Activated CD8-positive, alpha-beta T cell treated with anti-CD3 and anti-CD28 coated beads for 36 hours (primary cell): ENCODE data around the gene ZNF236. TPM values are rescaled to one million over a fixed set of nuclear protein-coding genes. Genes with fewer than 3 reads are reported as not detected.

Source experiments
- ATAC-seq: fragments of 200-7000 bp; cut with Tn5 transposase; one replicate; pipeline ENCODE4 v1.10.0; 2021; ENCODE audit warnings: mild to moderate bottlenecking, moderate library complexity
- CTCF ChIA-PET: fragments of 350-600 bp; sonication (Branson Sonifier 250); formaldehyde crosslinking; loops from one replicate; lab custom pipeline; 2021; ENCODE audit warnings: antibody characterized with exemption; lab: Charles Lee
- POLR2A ChIA-PET: fragments of 350-600 bp; sonication (Branson Sonifier 250); formaldehyde crosslinking; loops from one replicate; lab custom pipeline; 2021; ENCODE audit warnings: antibody characterized with exemption; lab: Charles Lee
- DNase-seq: peaks from one replicate; pipeline ENCODE4 v3.0.0-alpha.2; 2020
- H3K27ac Mint-ChIP-seq: one replicate; pipeline ENCODE4 v1.8.0; 2021; ENCODE audit warnings: mild to moderate bottlenecking, mixed read lengths
- H3K27me3 Mint-ChIP-seq: one replicate; pipeline ENCODE4 v1.8.0; 2021; ENCODE audit warnings: mixed read lengths
- H3K36me3 Mint-ChIP-seq: one replicate; pipeline ENCODE4 v1.8.0; 2021; ENCODE audit warnings: low read depth, mixed read lengths
- H3K4me1 Mint-ChIP-seq: one replicate; pipeline ENCODE4 v1.8.0; 2021; ENCODE audit warnings: low read depth, mixed read lengths
- H3K4me3 Mint-ChIP-seq: one replicate; pipeline ENCODE4 v1.8.0; 2021; ENCODE audit warnings: mild to moderate bottlenecking, moderate library complexity, mixed read lengths
- H3K9me3 Mint-ChIP-seq: one replicate; pipeline ENCODE4 v1.8.0; 2021; ENCODE audit warnings: mixed read lengths
- CTCF ChIP-seq: fragments of 200-600 bp; IDR thresholded peaks from one replicate; pipeline ENCODE4 v1.8.0; 2022; ENCODE audit warnings: antibody characterized with exemption, mild to moderate bottlenecking
- intact Hi-C: fragments of 100-400 bp; cut with micrococcal nuclease; formaldehyde crosslinking; loops from one replicate; pipeline ENCODE4 v1.10.0; 2022
- total RNA-seq, 2 experiments: library from RNA; stranded (reverse); gene quantifications; one replicate each; pipeline ENCODE4 v1.2.3, GENCODE V29; 2021

The ZNF236 gene
- total RNA-seq, 2 experiments from 2014 or later, result 12.7 to 15.2 TPM

GRCh38 chr18:76994086-76994654 lies 171.8 kb downstream of the ZNF236 start:
- no peak for TF ChIP-seq CTCF
- Mint-ChIP-seq H3K4me1 (no peaks in the 10 kb centered on the region), H3K27me3 (no peaks in the 10 kb centered on the region), H3K27ac (no peak overlapping the region), H3K36me3 (no peaks in the 10 kb centered on the region), H3K9me3 (no peaks in the 10 kb centered on the region), H3K4me3 (no peak overlapping the region)
- DNase-seq (no peak), ATAC-seq (no peak)
- ChIA-PET CTCF (interaction anchor here (1.6 to 4.0 kb wide), 2 partner anchors 11 to 218 kb away, joined by 5 to 30 read pairs; no protein-coding TSS in a partner anchor), POLR2A (no interaction called here)
- intact Hi-C loops, result loop anchor here (10.0 kb wide), 1 partner anchor 661 kb away; no protein-coding TSS in a partner anchor

- TF ChIP-seq CTCF, result no peak
- Mint-ChIP-seq H3K27ac (no peak overlapping the region), H3K4me1 (peaks cover 4% of the 10 kb centered on the region), H3K36me3 (no peaks in the 10 kb centered on the region), H3K4me3 (no peak overlapping the region), H3K27me3 (no peaks in the 10 kb centered on the region), H3K9me3 (no peaks in the 10 kb centered on the region)
- ChIA-PET POLR2A (interaction anchor here (1.9 kb wide), 1 partner anchor 10 kb away, joined by 4 read pairs; no protein-coding TSS in a partner anchor), CTCF (interaction anchor here (1.7 to 4.0 kb wide), 3 partner anchors 13 to 193 kb away, joined by 4 to 30 read pairs (median 11); no protein-coding TSS in a partner anchor)
- no peak for DNase-seq
- ATAC-seq, result no peak
- intact Hi-C loops, result loop anchor here (10.0 kb wide), 1 partner anchor 659 kb away; no protein-coding TSS in a partner anchor
These were observed 173.5 kb downstream of the ZNF236 start for GRCh38 chr18:76995896-76996295.

GRCh38 chr18:76996429-76996828 lies 174.1 kb downstream of the ZNF236 start:
- intact Hi-C loops, result loop anchor here (10.0 kb wide), 1 partner anchor 658 kb away; no protein-coding TSS in a partner anchor
- POLR2A ChIA-PET, result interaction anchor here (1.9 kb wide), 1 partner anchor 11 kb away, joined by 4 read pairs; no protein-coding TSS in a partner anchor
- Mint-ChIP-seq H3K9me3 (no peaks in the 10 kb centered on the region), H3K36me3 (no peaks in the 10 kb centered on the region), H3K27me3 (no peaks in the 10 kb centered on the region), H3K27ac (no peak overlapping the region), H3K4me3 (no peak overlapping the region), H3K4me1 (peaks cover 4% of the 10 kb centered on the region)
- DNase-seq (no peak), ATAC-seq (no peak)
- no peak for TF ChIP-seq CTCF
- CTCF ChIA-PET, result interaction anchor here (0.7 to 4.0 kb wide), 4 partner anchors 13 to 194 kb away, joined by 3 to 30 read pairs (median 8); no protein-coding TSS in a partner anchor

- POLR2A ChIA-PET, result interaction anchor here (1.9 kb wide), 1 partner anchor 12 kb away, joined by 4 read pairs; no protein-coding TSS in a partner anchor
- Mint-ChIP-seq H3K4me1 (peaks cover 4% of the 10 kb centered on the region), H3K4me3 (no peak overlapping the region), H3K27me3 (no peaks in the 10 kb centered on the region), H3K9me3 (no peaks in the 10 kb centered on the region), H3K36me3 (no peaks in the 10 kb centered on the region), H3K27ac (no peak overlapping the region)
- CTCF ChIA-PET, result interaction anchor here (2.1 to 4.0 kb wide), 3 partner anchors 14 to 195 kb away, joined by 11 to 51 read pairs (median 30); no protein-coding TSS in a partner anchor
- TF ChIP-seq CTCF, result no peak
- no peak for DNase-seq
- intact Hi-C loops, result loop anchor here (10.0 kb wide), 1 partner anchor 657 kb away; no protein-coding TSS in a partner anchor
- ATAC-seq, result no peak
These were observed 175.8 kb downstream of the ZNF236 start for GRCh38 chr18:76997951-76998808.
